SK-N-SH (cell line): ENCODE data around the gene ANO2. TPM values are rescaled to one million over a fixed set of nuclear protein-coding genes. Genes with fewer than 3 reads are reported as not detected.

Experiments
- CTCF ChIA-PET: fragments of 300-600, 350-600 bp; formaldehyde crosslinking; extraction: SDS; loops from one replicate; lab custom pipeline; 2021; lab: Yijun Ruan, JAX
- POLR2A ChIA-PET: fragments of 350-600 bp; sonication (Branson Sonifier 250); formaldehyde crosslinking; extraction: SDS; loops from one replicate; lab custom pipeline; 2020; ENCODE audit warnings: antibody characterized with exemption, inconsistent platforms; lab: Yijun Ruan, JAX
- DNase-seq: peaks from one replicate; pipeline ENCODE4 v3.0.0; 2012
- H2AFZ ChIP-seq: fragments of 200-600 bp; sonication (generic); 2 replicates; pipeline ENCODE4 v1.8.1; 2016; ENCODE audit warnings: antibody characterized with exemption, mild to moderate bottlenecking, low read depth
- H3F3A ChIP-seq: fragments of 200-600 bp; sonication (generic); replicated peaks from 2 replicates; pipeline ENCODE3; 2016; ENCODE audit warnings: antibody characterized with exemption, mild to moderate bottlenecking; ENCODE audit not compliant: insufficient read depth
- H3K27ac ChIP-seq, 2 experiments: fragments of 200-500 bp in 1 of 2; fragments of 200-600 bp in 1 of 2; sonication (Bioruptor generic) in 1 of 2; sonication (generic), shearing (Covaris generic) in 1 of 2; 2 replicates each; pipeline versions ENCODE4 v1.5.1 to v1.6.1; 2014 to 2016; ENCODE audit warnings: low read depth in 2 of 2, inconsistent platforms in 1 of 2, low read length in 1 of 2, mild to moderate bottlenecking in 1 of 2, mixed read lengths in 1 of 2
- H3K27me3 ChIP-seq: fragments of 200-600 bp; sonication (generic), shearing (Covaris generic); 2 replicates; pipeline ENCODE4 v1.6.1; 2016; ENCODE audit warnings: mixed run types; ENCODE audit not compliant: insufficient read depth
- H3K36me3 ChIP-seq, 2 experiments: fragments of 200-500 bp in 1 of 2; fragments of 200-600 bp in 1 of 2; sonication (Bioruptor generic) in 1 of 2; sonication (generic) in 1 of 2; replicated peaks in 1 of 2; 2 replicates each; pipeline versions ENCODE3 to v1.5.1; 2014 to 2016; ENCODE audit warnings: low read length in 1 of 2, mild to moderate bottlenecking in 1 of 2; ENCODE audit not compliant: insufficient read depth in 2 of 2, control insufficient read depth in 1 of 2
- H3K4me1 ChIP-seq, 2 experiments: fragments of 200-500 bp in 1 of 2; fragments of 200-600 bp in 1 of 2; sonication (Bioruptor generic) in 1 of 2; sonication (generic), shearing (Covaris generic) in 1 of 2; 2 replicates each; pipeline versions ENCODE4 v1.5.1 to v1.6.1; 2014 to 2016; ENCODE audit warnings: low read depth in 1 of 2, low read length in 1 of 2, mixed run types in 1 of 2; ENCODE audit not compliant: insufficient read depth in 2 of 2, control insufficient read depth in 1 of 2
- H3K4me2 ChIP-seq: fragments of 200-600 bp; sonication (generic), shearing (Covaris generic); 2 replicates; pipeline ENCODE4 v1.6.1; 2017; ENCODE audit warnings: mixed run types
- H3K4me3 ChIP-seq, 2 experiments: fragments of 200-500 bp in 1 of 2; fragments of 200-600 bp in 1 of 2; sonication (Bioruptor generic) in 1 of 2; sonication (generic), shearing (Covaris generic) in 1 of 2; 2 replicates each; pipeline versions ENCODE4 v1.5.1 to v1.8.1; 2014 to 2016; ENCODE audit warnings: low read depth in 2 of 2, inconsistent platforms in 1 of 2, low read length in 1 of 2, mild to moderate bottlenecking in 1 of 2, mixed read lengths in 1 of 2, moderate library complexity in 1 of 2
- H3K79me2 ChIP-seq: fragments of 200-600 bp; sonication (generic); 2 replicates; pipeline ENCODE4 v1.8.1; 2017; ENCODE audit warnings: mild to moderate bottlenecking; ENCODE audit not compliant: insufficient read depth
- H3K9ac ChIP-seq: fragments of 200-600 bp; sonication (generic); 2 replicates; pipeline ENCODE4 v1.6.1; 2017; ENCODE audit warnings: mixed run types
- H3K9me2 ChIP-seq: fragments of 200-600 bp; sonication (generic); 2 replicates; pipeline ENCODE4 v1.6.1; 2017; ENCODE audit warnings: mixed run types
- H3K9me3 ChIP-seq: fragments of 200-600 bp; sonication (generic); 2 replicates; pipeline ENCODE4 v1.6.1; 2017; ENCODE audit warnings: mixed run types, mild to moderate bottlenecking, moderate library complexity
- H4K20me1 ChIP-seq: fragments of 200-600 bp; sonication (generic); 2 replicates; pipeline ENCODE4 v1.6.1; 2017; ENCODE audit warnings: mild to moderate bottlenecking, mixed run types; ENCODE audit not compliant: insufficient read depth
- ELF1 ChIP-seq: IDR thresholded peaks from 2 replicates; pipeline ENCODE4 v1.4.0; 2012
- EP300 ChIP-seq, 2 experiments: IDR thresholded peaks; 2 replicates each; pipeline versions ENCODE4 v1.4.0 to v1.6.1; 2012; ENCODE audit warnings: borderline replicate concordance in 1 of 2, low read depth in 1 of 2, low read length in 1 of 2
- FOXJ3 ChIP-seq: sonication (generic); formaldehyde crosslinking; IDR thresholded peaks from 2 replicates; pipeline ENCODE4 v1.5.1; 2020; ENCODE audit warnings: mild to moderate bottlenecking, missing genetic modification reagents
- FOXM1 ChIP-seq: IDR thresholded peaks from 2 replicates; pipeline ENCODE4 v1.4.0; 2012; ENCODE audit warnings: low read depth, mild to moderate bottlenecking
- GABPA ChIP-seq: IDR thresholded peaks from 2 replicates; pipeline ENCODE4 v1.4.0; 2012; ENCODE audit warnings: low read depth, mild to moderate bottlenecking
- GATA2 ChIP-seq: sonication (generic); formaldehyde crosslinking; IDR thresholded peaks from 2 replicates; pipeline ENCODE4 v1.5.0; 2020; ENCODE audit warnings: mild to moderate bottlenecking, missing genetic modification reagents
- JUND ChIP-seq: IDR thresholded peaks from 2 replicates; pipeline ENCODE4 v1.4.0; 2012
- NFIC ChIP-seq: IDR thresholded peaks from 2 replicates; pipeline ENCODE4 v1.4.0; 2012; ENCODE audit warnings: borderline replicate concordance
- NRF1 ChIP-seq: IDR thresholded peaks from 2 replicates; pipeline ENCODE4 v1.6.1; 2012; ENCODE audit warnings: low read depth, mild to moderate bottlenecking, low read length
- RCOR1 ChIP-seq: fragments of 150-350 bp; IDR thresholded peaks from 2 replicates; pipeline ENCODE4 v1.6.1; 2017; ENCODE audit warnings: antibody characterized with exemption, low read length
- RFX5 ChIP-seq: IDR thresholded peaks from 2 replicates; pipeline ENCODE4 v1.6.1; 2012; ENCODE audit warnings: mild to moderate bottlenecking, improper control_type of control experiment, low read length
- SIN3A ChIP-seq: IDR thresholded peaks from 2 replicates; pipeline ENCODE4 v1.6.1; 2012; ENCODE audit warnings: low read depth, mild to moderate bottlenecking, low read length, moderate library complexity, borderline replicate concordance
- TAF1 ChIP-seq: IDR thresholded peaks from 2 replicates; pipeline ENCODE4 v1.6.1; 2012; ENCODE audit warnings: low read depth, mild to moderate bottlenecking, low read length, moderate library complexity, borderline replicate concordance
- WGBS: methylation state at CpG from one replicate; pipeline ENCODE4 v1.1.6; 2017; ENCODE audit warnings: low lambda C conversion rate; 5-methylcytosine and 5-hydroxymethylcytosine counted together
- polyA plus RNA-seq, 3 experiments: library from polyadenylated mRNA; depleted of rRNA; stranded (reverse); fragments of >200 nt; gene quantifications; 2 replicates each; pipeline ENCODE4 v1.2.3, GENCODE V29; 2012
- TF ChIP-seq, protein P1 (sequence below): fragments of 200-600 bp; sonication (generic); IDR thresholded peaks from 2 replicates; pipeline ENCODE4 v1.6.1; 2017; ENCODE audit warnings: antibody characterized with exemption, mild to moderate bottlenecking, moderate library complexity
- TF ChIP-seq, protein P2 (sequence below): IDR thresholded peaks from 2 replicates; pipeline ENCODE4 v1.4.0; 2012; ENCODE audit warnings: low read depth, borderline replicate concordance
- TF ChIP-seq, protein P3 (sequence below): IDR thresholded peaks from 2 replicates; pipeline ENCODE4 v1.4.0; 2012; ENCODE audit warnings: low read depth, borderline replicate concordance
- TF ChIP-seq, protein P4 (sequence below): fragments of 150-350 bp; IDR thresholded peaks from 2 replicates; pipeline ENCODE4 v1.6.1; 2016; ENCODE audit warnings: mild to moderate bottlenecking, low read depth, low read length
- TF ChIP-seq, protein P5 (sequence below): fragments of 150-350 bp; IDR thresholded peaks from 2 replicates; pipeline ENCODE4 v1.6.1; 2017; ENCODE audit warnings: antibody characterized with exemption, low read length, low read depth, borderline replicate concordance

The ANO2 gene
- polyA plus RNA-seq, 1 of the 3 experiments (the other 2 are of a cell fraction) = not detected

DNA sequence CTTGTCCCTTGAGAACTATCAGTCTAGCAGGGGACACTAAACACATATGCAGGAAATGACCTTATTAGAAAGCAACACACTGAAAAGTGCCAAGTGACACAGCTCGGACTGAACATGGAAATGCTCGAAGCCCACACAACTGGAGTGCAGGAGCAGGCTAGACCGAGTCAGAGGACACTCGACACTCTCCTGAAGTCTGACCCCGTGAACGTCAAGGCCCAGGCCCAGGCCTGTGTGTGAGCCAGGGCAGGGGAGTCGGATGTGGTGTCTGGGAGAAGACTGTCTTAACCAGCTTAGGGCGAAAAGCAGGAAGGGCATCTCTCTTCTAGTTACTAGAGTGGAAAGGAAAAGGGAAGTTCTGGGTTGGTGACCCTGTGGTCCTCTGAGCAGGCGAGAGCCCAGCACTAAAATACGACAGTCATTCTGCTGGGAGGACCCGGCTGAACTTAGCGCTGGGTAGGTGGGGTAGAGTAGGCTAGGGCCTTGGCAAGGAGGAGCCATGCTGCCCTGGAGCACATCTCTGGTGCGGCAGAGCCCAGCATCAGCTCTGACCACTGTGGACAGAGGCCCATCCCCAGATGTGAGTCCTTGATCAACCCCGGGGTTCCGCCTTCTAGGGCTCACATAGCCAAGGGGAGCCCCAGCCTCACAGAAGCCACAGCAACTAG is 420.2 kb downstream of the ANO2 start:
- no peaks in the 10 kb centered on the region for H3K36me3 ChIP-seq
- TF ChIP-seq, protein P1, sequence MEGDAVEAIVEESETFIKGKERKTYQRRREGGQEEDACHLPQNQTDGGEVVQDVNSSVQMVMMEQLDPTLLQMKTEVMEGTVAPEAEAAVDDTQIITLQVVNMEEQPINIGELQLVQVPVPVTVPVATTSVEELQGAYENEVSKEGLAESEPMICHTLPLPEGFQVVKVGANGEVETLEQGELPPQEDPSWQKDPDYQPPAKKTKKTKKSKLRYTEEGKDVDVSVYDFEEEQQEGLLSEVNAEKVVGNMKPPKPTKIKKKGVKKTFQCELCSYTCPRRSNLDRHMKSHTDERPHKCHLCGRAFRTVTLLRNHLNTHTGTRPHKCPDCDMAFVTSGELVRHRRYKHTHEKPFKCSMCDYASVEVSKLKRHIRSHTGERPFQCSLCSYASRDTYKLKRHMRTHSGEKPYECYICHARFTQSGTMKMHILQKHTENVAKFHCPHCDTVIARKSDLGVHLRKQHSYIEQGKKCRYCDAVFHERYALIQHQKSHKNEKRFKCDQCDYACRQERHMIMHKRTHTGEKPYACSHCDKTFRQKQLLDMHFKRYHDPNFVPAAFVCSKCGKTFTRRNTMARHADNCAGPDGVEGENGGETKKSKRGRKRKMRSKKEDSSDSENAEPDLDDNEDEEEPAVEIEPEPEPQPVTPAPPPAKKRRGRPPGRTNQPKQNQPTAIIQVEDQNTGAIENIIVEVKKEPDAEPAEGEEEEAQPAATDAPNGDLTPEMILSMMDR = no peak
- TF ChIP-seq FOXM1 (no peak), SIN3A (no peak), TAF1 (no peak), FOXJ3 (CRISPR knock-in tag) (no peak), RFX5 (no peak), JUND (no peak), GABPA (no peak), RCOR1 (no peak), ELF1 (no peak), GATA2 (CRISPR knock-in tag) (no peak), EP300 (IDR thresholded peaks at IDR 0.05; ENCODE audit: borderline replicate concordance in 1 of 2, low read depth in 1 of 2, low read length in 1 of 2) (no peak), NRF1 (no peak), NFIC (no peak)
- TF ChIP-seq, protein P2, sequence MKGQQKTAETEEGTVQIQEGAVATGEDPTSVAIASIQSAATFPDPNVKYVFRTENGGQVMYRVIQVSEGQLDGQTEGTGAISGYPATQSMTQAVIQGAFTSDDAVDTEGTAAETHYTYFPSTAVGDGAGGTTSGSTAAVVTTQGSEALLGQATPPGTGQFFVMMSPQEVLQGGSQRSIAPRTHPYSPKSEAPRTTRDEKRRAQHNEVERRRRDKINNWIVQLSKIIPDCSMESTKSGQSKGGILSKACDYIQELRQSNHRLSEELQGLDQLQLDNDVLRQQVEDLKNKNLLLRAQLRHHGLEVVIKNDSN = no peak
- TF ChIP-seq, protein P3, sequence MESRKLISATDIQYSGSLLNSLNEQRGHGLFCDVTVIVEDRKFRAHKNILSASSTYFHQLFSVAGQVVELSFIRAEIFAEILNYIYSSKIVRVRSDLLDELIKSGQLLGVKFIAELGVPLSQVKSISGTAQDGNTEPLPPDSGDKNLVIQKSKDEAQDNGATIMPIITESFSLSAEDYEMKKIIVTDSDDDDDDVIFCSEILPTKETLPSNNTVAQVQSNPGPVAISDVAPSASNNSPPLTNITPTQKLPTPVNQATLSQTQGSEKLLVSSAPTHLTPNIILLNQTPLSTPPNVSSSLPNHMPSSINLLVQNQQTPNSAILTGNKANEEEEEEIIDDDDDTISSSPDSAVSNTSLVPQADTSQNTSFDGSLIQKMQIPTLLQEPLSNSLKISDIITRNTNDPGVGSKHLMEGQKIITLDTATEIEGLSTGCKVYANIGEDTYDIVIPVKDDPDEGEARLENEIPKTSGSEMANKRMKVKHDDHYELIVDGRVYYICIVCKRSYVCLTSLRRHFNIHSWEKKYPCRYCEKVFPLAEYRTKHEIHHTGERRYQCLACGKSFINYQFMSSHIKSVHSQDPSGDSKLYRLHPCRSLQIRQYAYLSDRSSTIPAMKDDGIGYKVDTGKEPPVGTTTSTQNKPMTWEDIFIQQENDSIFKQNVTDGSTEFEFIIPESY = no peak
- TF ChIP-seq, protein P4, sequence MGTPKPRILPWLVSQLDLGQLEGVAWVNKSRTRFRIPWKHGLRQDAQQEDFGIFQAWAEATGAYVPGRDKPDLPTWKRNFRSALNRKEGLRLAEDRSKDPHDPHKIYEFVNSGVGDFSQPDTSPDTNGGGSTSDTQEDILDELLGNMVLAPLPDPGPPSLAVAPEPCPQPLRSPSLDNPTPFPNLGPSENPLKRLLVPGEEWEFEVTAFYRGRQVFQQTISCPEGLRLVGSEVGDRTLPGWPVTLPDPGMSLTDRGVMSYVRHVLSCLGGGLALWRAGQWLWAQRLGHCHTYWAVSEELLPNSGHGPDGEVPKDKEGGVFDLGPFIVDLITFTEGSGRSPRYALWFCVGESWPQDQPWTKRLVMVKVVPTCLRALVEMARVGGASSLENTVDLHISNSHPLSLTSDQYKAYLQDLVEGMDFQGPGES = no peak
- TF ChIP-seq, protein P5, sequence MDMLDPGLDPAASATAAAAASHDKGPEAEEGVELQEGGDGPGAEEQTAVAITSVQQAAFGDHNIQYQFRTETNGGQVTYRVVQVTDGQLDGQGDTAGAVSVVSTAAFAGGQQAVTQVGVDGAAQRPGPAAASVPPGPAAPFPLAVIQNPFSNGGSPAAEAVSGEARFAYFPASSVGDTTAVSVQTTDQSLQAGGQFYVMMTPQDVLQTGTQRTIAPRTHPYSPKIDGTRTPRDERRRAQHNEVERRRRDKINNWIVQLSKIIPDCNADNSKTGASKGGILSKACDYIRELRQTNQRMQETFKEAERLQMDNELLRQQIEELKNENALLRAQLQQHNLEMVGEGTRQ = no peak
- ChIA-PET CTCF (interaction anchor here (1.1 to 1.2 kb wide), 2 partner anchors 15 to 124 kb away, joined by 4 to 5 read pairs; no protein-coding TSS in a partner anchor), POLR2A (no interaction called here)
- no peaks in the 10 kb centered on the region for H3K9me3 ChIP-seq
- DNase-seq = no peak
- H3K4me3 ChIP-seq = no peak overlapping the region
- H3K27me3 ChIP-seq = peaks cover 50% of the 10 kb centered on the region; the same call in 1 of the 2 replicates
- H3F3A ChIP-seq = no peaks in the 10 kb centered on the region
- H3K4me2 ChIP-seq = no peak overlapping the region
- no peaks in the 10 kb centered on the region for H3K9me2 ChIP-seq
- no peak overlapping the region for H3K27ac ChIP-seq
- no peaks in the 10 kb centered on the region for H3K79me2 ChIP-seq
- no peaks in the 10 kb centered on the region for H4K20me1 ChIP-seq
- no peaks in the 10 kb centered on the region for H3K4me1 ChIP-seq
- H2AFZ ChIP-seq = no peak overlapping the region
- no peak overlapping the region for H3K9ac ChIP-seq
- WGBS = 14% methylated on average over 14 of the region's 15 CpGs
